NCI-H446 treated with DMSO at 0.1 percent for 48 hours (cell line): Measurements from ENCODE around the gene PILRA.
"Not testable (repeated sequence)": the region's sequence is repeated elsewhere in the genome, so short reads cannot be mapped to it uniquely, and the experiment has no call there.

Experiments
- DNase-seq: peaks from one replicate; lab custom pipeline; 2025; lab: John Stamatoyannopoulos, UW

Gene PILRA

DNA sequence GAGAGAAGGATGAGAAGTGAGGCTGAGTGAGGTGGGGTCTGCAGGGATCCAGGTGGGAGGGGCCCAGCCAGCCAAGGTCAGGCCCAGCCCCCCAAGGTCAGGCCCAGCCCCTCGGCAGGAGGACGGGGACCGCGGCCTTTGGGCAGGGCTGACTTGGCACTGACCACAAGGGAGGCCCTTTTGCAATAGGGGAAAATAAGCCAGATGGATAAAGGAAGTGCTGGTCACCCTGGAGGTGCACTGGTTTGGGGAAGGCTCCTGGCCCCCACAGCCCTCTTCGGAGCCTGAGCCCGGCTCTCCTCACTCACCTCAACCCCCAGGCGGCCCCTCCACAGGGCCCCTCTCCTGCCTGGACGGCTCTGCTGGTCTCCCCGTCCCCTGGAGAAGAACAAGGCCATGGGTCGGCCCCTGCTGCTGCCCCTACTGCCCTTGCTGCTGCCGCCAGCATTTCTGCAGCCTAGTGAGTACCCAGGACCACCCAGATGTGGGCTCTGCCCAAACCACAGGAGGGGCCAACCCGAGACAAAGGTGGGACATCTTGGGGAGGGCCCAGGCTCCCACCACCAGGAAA is at the start of gene PILRA:
PILRA (plus strand) TSS at position 227 of the 571 bp plus-strand sequence; CDS start at position 397, 170 bp downstream.
- no peak for DNase-seq

DNA sequence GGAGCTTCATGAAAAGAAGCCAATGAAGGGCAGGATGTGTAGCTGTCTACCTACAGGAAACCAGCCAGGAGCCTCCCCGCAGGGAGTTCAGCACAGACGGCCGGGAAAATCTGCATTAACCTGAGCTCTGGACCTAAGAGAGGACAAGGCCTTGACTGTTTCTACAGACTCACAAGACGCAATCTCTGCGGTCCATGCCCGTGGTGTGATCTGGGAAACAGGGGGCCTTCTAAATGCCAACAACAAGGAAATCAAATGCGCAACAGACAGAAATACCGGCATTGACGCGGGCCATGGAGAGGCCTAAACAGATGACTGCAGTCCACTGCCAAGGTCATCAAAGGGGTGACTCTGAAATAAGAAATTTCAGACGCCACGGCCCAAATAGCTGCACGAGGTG is 49.1 kb upstream of the PILRA start:
- DNase-seq: not testable (repeated sequence)

DNA sequence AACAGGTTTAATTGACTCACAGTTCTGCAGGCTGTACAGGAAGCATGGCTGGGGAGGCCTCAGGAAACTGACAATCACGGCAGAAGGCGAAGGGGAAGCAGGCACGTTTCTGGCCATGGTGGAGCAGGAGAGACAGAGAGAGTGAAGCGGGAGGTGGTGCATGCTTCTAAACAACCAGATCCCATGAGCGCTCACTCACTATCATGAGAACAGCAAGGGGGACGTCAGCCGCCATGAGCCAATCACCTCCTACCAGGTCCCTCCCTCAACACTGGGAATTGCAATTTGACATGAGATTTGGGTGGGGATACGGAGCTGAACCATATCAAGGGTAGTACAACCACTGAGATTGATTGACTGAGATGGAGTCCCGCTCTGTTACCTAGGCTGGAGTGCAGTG is 47.6 kb upstream of the PILRA start:
- not testable (repeated sequence) for DNase-seq

DNA sequence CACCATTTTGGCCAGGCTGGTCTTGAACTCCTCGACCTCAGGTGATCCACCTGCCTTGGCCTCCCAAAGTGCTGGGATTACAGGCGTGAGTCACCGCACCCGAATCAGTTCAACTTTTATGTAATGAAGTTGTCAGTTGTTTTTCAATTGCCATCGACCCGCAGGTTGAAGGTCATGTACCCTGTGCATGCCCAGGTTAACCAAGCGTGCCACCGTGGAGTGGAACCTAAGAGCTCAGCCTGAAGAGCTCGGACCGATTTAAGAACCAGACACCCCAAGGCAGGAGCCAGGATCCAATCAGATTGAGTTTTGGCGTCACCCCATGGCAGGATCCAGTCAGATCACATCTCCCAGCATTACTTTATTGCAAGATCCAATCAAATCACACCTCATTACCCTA is 46.4 kb upstream of the PILRA start:
- DNase-seq: not testable (repeated sequence)

DNA sequence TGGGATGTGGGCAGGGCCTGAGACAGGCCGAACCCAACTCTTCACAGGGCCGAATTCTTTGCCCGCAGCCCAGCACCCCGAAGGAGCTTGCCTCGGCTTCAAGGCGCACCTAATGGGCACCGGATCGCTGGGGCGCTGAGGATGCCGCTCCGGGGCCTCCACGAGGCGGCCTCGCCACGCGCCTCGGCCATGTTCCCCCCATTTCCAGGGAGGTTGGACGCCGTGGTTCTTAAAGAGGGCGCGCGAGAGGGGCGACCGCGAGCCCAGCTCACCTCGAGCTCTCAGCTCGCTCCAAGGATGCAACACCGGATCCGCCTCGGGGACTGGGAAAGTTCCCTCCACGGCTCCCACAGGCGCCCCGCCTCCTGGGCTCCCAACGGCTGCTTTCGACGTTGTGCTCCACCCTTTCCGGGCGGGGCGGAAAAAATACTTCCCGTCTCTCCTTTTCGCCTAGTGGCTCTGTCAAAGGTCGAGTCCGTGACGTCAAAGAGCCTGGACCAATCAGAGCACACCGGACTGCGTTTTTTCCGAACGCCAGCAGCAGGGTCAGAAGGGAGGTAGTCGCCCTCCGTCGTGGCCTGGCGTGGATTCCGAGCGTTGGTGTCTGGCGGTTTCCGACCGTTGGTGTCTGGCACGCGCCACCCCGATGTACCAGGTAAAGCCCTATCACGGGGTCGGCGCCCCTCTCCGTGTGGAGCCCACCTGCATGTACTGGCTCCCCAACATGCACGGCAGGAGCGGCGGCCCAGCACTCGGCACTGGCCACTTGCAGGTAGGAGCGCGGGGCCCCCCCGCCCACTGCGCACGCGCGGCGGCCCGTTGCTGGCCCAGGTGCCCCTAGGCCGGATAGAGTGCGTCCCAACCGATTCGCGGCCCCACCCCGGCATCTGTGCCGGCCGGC is 37.5 kb upstream of the PILRA start:
- peak; percentile 79 for DNase-seq

DNA sequence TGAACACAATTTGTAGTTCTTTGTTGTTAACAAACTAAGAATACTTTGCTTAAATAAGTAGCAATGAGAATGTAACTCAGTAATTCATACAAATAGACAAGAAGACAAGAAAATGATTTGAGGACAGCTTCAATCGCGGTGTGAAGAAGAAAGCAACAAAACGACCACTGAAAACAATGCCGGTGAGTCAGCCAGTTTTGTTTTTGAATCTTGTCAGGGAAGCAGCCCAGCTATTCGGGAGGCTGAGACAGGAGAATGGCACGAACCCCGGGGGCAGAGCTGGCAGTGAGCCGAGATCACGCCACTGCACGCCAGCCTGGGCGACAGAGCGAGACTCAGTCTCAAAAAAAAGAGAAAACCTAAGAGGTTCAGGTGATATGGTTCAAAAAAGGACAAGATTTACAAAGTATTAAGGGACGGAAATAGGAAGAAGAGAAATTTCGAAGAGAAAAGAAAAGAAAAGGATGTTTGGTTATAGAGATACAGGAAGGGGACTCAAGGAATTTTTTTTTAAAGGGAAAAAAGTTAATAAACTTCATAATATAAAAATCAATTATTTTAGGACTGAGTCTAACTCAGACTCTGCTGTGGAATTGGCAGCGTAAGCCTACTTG is 35.1 kb upstream of the PILRA start:
- DNase-seq: not testable (repeated sequence)

DNA sequence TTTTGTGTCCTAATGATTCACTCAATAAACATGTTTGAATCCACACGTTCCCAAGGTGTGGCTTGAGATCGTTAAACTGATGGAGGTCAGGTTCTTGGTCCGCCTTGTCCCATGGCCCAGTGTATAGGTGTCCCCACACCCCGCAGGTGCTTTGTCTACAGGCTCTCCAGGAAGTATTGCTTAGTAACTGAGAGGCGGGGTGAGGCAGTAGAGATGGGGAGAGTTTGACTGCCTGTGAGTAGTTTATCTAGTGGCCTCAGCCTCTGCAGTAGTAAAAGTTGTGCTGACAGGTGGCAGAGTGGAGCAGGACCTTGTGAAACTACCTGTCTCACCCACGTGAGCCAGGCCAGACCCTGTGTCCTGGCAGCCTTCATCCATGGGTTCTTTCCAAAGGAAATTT is 32.0 kb upstream of the PILRA start:
- not testable (repeated sequence) for DNase-seq

DNA sequence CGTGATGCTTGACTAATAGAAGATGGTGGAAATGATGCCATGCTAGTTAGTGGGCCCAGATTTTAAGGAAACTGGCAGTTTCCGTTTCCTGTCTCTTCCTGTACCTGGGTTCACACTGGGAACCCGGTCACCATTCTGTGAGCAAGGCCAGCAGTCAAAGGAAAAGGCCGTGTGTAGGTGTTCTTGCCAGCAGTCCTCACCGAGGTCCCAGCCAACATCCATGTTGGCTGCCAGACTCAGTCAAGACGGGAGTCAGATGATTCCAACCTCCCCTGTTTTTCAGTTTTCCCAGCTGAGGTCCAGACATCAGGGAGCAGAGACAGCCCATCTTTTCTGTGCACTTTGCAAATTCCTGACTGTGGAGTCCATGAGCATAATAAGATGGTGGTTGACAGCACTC is 30.5 kb upstream of the PILRA start:
- no peak for DNase-seq

DNA sequence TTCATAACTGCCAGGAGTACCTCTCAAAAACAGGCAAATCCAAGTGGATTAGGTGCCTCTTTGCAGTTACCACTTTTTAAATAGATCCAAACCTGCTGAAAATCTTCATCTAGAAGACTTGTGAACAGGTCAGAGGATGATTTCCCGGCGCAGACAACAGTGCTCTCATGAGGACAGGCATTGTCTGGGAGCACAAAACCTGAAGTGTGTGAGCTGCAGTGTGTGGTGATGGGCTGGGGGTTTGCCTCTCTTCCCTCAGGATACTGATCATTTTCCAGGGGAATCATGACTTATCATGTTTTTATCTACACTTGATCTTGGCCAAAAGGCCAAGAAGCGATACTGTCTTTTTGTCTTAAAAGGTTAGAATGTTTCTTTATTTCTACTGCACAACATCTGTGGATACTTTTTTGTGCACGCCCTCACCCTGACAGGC is 29.1 kb upstream of the PILRA start:
- not testable (repeated sequence) for DNase-seq

DNA sequence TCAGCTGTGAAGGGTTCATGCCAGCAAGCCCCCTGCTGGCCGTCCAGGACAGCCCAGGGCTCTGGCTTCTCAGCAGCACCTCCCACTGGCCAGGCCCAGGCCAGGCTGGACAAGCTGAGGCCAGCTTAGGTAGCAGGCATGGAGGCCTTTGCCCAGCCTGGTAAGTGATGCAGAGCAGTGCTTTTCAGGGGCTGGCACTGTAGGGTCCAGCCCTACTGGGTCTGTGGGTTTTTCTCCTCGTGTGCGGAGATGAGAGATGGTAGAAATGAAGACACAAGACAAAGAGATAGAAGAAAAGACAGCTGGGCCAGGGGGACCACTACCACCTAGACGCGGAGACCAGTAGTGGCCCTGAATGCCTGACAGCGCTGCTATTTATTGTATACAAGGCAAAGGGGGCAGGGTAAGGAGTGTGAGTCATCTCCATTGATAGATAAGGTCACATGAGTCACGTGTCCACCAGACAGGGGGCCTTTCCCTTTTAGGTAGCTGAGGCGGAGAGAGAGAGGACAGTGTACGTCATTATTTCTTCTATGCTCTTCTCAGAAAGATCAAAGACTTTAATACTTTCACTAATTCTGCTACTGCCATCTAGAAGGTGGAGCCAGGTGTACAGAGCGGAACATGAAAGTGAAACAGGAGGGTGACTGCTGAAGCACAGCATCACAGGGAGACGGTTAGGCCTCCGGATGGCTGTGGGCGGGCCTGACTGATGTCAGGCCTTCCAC is 28.6 kb upstream of the PILRA start:
- not testable (repeated sequence) for DNase-seq

DNA sequence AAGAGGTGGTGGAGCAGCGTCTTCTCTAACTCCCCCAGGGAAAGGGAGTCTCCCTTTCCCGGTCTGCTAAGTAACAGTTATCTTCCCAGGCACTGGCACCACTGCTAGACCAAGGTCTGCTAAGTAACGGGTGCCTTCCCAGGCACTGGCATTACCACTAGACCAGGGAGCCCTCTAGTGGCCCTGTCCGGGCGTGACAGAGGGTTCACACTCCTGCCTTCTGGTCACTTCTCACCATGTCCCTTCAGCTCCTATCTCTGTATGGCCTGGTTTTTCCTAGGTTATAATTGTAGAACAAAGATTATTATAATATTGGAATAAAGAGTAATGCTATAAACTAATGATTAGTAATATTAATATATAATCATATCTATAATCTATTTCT is 28.0 kb upstream of the PILRA start:
- DNase-seq: not testable (repeated sequence)

DNA sequence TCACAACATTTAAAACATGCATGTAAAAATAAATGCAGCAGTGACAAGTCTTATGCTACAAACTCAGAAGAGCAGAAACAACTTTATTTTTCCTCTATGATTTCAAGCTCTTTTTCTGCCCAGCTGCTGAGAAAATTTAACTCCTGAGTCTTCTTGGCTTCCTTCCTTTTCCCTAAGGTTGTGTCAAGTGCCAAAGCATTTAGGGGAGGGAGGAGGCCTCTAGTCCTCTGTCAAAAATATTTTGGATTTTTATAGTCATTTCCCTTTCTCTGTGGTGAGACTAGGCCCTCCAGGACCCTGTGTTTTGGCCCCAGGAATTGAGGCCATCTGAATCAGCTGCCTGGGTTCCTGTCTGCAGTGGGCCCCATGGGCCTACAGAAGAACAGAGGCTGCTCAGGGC is 26.4 kb upstream of the PILRA start:
- no peak for DNase-seq

DNA sequence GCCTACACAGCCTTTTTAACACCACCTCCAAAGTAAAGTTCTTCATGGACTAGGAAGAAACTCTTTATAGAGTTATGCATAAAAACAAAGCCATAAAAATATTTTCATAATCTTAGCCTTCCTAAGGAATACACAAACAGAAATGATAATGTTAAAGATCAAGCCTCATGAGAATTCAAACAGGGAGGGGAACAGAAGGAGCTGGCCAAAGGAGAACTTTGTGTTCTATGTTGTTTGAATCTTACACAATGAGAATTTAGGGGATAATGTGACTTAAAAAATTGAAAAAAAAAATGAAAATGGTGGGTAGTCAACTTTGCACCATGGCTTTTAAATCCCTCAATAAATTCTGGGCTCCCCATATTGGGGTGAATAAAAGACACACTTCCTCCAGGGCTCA is 24.5 kb upstream of the PILRA start:
- DNase-seq: no peak

DNA sequence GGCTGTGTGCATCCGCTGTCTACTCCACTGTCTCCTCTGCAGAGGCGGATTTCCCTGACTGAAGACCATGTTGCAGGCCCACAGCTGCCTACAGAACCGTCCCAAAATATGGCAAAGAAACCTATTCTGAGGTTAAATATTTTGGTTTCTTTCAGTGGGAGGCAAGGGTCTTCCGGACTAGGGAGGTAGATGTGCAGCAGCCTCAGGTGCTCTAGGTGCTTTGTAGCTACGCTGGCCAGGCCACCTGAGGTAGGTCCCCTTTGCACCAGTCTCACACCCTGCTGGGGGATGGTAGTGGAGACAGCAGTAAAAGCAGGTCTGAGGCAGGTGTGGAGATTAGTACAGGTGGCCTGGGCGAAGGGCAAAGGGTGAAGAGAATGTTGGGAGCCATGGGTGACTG is 23.5 kb upstream of the PILRA start:
- no peak for DNase-seq

DNA sequence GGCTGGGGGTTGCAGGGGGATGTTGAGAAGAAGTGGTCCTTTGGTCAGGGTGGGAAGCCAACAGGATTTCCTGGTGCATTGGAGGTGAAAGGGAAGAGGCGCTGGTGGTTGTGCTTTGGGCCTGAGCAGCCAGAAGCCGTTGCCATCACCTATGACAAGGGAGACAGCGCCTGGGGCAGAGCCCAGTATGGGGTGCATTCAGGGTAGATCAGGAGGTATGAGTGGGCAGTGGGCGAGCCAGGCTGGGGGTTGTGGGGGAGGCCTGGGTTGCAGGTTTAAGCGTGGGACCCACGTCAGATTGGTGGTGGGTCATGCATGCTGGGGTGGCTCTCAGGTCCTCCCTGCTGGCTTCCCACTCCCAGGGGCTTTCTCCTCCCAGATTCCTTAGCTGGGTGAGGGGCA is 21.6 kb upstream of the PILRA start:
- DNase-seq: no peak

DNA sequence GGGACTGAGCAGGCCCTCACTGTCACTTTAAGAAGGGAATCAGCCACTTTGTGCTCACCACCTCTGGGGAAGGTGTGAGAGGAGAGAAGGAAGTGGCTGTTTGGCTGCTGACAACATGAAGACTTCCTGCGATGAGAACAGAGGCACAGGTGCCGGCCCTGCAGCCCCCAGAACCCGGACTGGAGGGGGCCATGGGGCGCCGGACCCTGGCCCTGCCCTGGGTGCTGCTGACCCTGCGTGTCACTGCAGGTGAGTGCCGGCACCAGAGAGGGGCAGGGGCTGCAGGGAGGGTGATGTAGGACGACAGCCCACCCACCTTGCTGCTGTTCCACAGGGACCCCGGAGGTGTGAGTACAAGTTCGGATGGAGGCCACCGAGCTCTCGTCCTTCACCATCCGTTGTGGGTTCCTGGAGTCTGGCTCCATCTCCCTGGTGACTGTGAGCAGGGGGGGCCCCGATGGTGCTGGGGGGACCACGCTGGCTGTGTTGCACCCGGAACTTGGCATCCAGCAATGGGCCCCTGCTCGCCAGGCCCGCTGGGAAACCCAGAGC is 21.0 kb upstream of the PILRA start:
- not testable (repeated sequence) for DNase-seq

DNA sequence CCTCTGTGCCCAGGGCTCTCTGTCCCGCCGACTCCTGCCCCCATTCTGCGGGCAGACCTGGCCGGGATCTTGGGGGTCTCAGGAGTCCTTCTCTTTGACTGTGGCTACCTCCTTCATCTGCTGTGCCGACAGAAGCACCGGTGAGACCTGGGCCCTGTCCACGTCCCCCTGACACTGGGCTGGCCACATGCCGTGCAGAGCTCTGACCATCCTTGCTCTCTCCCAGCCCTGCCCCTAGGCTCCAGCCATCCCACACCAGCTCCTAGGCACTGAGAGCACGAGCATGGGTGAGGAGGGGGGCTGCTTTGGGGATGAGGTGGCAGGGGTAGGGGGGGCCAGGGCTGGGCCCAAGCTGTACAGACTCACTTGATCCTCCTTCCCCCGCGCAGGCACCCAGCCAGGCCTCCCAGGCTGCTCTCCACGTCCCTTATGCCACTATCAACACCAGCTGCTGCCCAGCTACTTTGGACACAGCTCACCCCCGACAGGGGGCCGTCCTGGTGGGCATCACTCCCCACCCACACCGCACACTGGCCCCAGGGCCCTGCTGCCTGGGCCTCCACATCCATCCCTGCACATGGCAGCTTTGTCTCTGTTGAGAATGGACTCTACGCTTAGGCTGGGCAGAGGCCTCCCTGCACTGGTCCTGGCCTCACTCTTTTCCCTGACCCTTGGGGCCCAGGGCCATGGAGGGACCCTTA is 20.2 kb upstream of the PILRA start:
- no peak for DNase-seq

DNA sequence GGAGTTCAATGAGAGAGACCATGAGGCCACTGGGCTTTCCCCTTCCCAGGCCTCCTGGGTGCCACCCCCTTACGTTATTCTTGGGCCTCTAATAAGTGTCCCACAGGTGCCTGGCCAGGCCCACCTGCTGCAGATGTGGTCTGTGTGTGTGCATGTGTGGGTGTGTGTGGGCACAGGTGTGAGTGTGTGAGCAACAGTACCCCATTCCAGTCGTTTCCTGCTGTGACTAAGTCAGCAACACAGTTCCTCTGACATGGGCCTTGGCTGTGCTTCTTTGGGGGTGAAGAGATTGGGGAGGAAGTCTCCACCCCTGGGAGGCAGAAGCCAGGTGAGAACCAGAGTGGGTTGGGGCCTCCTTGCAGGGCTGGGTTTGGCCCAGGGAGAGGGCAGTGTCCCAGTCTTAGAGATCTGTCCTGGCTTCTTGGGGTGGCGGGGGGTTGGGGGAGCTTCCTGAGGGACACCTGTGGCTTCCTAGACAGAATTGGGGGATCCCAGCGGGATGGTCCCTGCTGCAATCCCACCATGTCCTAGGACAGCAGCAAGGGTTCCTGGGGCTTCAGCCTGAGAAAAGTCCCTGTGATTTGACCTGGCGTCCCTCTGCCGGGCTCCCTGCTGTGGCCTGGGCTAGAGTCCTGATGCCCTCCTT is 19.5 kb upstream of the PILRA start:
- no peak for DNase-seq

DNA sequence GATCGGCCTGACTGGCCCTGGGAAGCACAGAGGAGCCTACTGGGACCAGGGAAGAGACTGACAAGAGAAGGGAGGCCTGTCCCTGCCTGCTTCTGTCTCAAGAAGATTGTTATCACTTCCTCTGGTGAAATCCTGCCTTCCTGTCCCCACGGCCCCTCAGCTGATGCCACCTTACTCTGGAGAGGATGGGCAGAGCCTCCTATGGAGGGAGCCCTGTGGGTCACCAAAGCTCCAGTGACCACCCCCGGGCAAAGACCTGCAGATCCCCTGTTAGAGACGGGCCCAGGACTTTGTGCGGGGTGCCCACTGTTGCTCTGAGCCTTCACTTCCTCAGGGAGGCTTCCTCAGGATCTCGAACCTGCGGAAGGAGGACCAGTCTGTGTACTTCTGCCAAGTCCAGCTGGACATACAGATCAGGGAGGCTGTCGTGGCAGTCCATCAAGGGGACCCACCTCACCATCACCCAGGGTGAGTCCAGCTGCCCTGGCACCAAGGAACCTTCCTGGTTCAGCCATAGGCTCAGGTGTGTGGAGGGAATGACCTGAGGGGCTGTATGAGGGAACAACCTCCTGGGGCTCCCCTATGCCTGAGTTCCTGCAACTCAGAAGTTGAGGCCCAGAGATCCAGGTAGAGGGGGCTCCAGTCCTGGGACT is 16.7 kb upstream of the PILRA start:
- DNase-seq: no peak

DNA sequence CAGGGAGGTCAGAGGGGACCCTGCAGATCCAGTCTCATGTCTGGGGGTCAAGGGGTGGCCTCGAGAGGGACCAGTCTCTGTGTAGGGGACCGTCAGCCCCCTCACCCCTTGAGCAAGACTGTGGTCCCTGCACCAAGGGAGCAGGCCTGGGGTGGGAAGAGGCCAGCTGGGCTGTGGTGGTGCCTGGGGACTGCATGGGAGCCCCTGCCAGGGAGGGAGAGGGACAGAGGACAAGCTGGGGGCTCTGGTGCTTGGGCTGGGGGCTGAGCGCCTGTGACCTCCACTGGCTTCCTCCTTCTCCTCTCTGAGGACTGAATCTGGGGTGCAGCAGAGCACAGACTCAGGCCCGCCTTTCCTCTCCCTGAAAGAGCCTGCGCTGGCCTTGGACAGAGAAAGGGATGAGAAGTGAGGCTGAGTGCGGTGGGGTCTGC is 16.1 kb upstream of the PILRA start:
- no peak for DNase-seq
